GM04503 (cell line): ENCODE data around the gene C1orf21.

ENCODE experiments used
- DNase-seq: peaks from one replicate; pipeline ENCODE4 v3.0.0-alpha.2; 2012; ENCODE audit warnings: low read depth

Gene C1orf21

GRCh38 chr1:184650177-184650866 lies 263.5 kb downstream of the C1orf21 start:
- no peak for DNase-seq

- no peak for DNase-seq
Measured at GRCh38 chr1:184655185-184655584, 268.4 kb downstream of the C1orf21 start.

- DNase-seq: no peak
Measured at GRCh38 chr1:184656221-184656620, 269.4 kb downstream of the C1orf21 start.

GRCh38 chr1:184658055-184658454 lies 271.2 kb downstream of the C1orf21 start:
- DNase-seq: no peak

- DNase-seq: no peak
Measured at GRCh38 chr1:184660462-184661191, 273.8 kb downstream of the C1orf21 start.

- DNase-seq: no peak
Measured at GRCh38 chr1:184661801-184662200, 275.0 kb downstream of the C1orf21 start.

- DNase-seq: no peak
Measured at GRCh38 chr1:184664042-184664660, 277.3 kb downstream of the C1orf21 start.

GRCh38 chr1:184664661-184665060 lies 277.8 kb downstream of the C1orf21 start:
- DNase-seq: no peak

GRCh38 chr1:184665360-184665759 lies 278.5 kb downstream of the C1orf21 start:
- DNase-seq: no peak

GRCh38 chr1:184669391-184669790 lies 282.6 kb downstream of the C1orf21 start:
- DNase-seq: no peak

GRCh38 chr1:184672013-184672726 lies 285.3 kb downstream of the C1orf21 start:
- no peak for DNase-seq

- no peak for DNase-seq
Measured at GRCh38 chr1:184673305-184673704, 286.5 kb downstream of the C1orf21 start.

GRCh38 chr1:184677344-184677743 lies 290.5 kb downstream of the C1orf21 start:
- DNase-seq: no peak
